GM20000 (cell line): ENCODE measurements around the gene AP2A1.

Source experiments
- DNase-seq: peaks from one replicate; pipeline ENCODE4 v3.0.0; 2012; ENCODE audit warnings: low spot score
- TF ChIP-seq, protein P1 (sequence below): IDR thresholded peaks from 2 replicates; pipeline ENCODE4 v1.5.1; 2012; ENCODE audit warnings: mild to moderate bottlenecking, control low read depth; ENCODE audit errors: extremely low read depth, missing control alignments

Gene AP2A1

DNA sequence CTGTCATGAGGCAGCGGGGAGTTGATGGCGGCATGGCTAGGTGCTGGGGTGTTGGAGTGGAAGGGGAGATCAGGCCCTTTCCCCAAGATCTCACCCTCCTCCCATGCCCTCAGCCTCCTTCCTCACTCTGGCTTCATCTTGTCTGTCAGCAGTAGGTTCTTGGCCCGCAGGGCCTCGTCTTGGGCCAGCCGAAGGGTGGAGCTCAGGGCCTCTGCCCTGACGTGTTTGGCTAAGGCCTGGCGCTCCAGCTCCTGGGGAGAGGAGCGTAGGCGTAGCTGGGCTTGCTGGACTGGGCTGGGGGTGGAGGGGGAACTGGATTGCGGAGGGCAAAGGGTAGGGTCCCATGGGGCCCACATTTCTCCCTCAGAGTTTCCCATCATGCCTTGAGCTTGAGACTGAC, 26.9 kb upstream of the AP2A1 start:
- no peak for DNase-seq
- TF ChIP-seq, protein P1, sequence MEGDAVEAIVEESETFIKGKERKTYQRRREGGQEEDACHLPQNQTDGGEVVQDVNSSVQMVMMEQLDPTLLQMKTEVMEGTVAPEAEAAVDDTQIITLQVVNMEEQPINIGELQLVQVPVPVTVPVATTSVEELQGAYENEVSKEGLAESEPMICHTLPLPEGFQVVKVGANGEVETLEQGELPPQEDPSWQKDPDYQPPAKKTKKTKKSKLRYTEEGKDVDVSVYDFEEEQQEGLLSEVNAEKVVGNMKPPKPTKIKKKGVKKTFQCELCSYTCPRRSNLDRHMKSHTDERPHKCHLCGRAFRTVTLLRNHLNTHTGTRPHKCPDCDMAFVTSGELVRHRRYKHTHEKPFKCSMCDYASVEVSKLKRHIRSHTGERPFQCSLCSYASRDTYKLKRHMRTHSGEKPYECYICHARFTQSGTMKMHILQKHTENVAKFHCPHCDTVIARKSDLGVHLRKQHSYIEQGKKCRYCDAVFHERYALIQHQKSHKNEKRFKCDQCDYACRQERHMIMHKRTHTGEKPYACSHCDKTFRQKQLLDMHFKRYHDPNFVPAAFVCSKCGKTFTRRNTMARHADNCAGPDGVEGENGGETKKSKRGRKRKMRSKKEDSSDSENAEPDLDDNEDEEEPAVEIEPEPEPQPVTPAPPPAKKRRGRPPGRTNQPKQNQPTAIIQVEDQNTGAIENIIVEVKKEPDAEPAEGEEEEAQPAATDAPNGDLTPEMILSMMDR: no peak

DNA sequence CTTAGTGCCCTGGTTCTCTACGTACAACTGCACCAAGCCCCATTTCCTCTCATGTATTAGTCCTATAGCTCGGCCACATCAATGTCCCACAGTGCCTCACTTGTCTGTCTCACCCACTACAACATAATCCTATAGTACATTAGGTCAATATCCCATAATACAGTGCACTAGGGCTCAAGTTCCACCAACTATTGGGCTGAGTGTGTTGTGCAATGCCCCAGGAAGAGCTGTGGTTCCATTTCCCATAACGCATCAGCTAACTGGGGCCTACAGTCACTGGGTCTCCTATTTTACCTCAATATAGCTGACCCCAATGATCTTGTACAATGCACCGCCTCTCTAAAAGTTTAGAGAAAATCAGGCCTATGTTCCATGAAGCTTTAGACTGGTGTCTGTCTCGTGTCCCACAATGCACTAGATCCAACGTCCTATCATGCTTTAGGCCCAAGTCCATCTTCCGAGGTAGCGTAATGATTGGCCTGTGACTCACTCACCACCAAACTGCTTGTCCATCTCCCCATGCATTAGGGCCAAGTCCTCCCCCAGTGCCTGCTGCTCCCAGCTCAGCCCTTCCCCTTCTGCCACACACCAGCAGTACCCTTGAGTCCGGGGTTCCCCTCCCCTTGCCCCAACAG, 25.5 kb upstream of the AP2A1 start:
- TF ChIP-seq, protein P1: no peak
- no peak for DNase-seq

DNA sequence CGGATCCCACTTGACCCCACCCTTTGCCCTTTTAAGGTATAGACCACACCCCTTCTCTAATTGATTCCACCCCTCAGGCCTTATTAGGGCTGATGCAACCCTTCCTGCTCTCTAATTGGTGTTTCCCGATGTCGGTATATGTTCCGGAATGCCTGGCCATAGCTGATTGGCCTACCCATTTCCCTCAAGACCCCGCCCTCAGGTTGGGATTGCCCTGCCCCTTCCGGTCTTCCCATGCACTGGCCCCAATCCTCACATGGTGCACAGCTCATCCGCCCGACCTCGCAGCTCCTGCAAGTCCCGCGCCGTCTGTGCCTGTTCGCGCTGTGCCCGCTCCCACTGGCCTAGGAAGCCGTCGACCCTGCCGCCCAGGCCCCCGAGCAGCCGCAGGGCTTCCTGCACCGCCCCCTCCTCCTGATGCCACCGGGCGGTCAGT, 21.8 kb upstream of the AP2A1 start:
- no peak for DNase-seq
- TF ChIP-seq, protein P1: no peak

DNA sequence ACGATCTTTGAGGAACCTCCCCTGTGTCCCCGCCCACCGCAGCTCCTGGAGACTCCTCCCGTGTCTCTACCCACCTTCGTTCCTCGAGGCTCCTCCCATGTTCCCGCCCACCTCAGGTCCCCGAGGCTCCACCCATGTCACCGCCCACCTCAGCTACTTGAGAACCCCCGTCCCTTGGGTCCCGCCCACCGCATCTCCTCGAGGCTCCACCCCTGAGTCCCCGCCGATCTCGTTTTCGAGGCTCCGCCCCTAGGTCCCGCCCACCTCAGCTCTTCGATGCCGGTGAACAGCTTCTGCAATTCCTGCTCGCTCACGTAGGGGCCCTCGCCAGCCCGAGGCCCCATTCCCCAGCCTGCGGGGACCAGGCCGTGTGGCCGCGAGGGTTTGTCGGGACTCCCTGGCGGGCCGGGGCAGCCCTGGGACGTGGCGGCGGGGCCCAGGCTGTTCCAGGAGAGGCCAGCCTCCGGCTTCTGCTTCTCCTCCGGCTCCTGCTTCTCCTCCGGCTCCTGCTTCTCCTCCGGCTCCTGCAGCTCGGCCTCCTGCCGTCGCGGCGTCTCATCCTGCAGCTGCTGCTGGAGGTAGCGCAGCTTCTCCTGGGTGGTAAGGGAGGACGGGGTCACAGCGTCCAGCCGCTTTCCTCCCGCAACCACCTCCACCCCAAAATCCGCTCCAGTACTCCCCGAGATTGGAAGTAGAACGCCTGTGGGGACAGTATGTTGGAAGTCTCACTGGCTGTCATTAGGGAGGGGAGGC, 20.4 kb upstream of the AP2A1 start:
- DNase-seq: peak; percentile 63
- TF ChIP-seq, protein P1: no peak

DNA sequence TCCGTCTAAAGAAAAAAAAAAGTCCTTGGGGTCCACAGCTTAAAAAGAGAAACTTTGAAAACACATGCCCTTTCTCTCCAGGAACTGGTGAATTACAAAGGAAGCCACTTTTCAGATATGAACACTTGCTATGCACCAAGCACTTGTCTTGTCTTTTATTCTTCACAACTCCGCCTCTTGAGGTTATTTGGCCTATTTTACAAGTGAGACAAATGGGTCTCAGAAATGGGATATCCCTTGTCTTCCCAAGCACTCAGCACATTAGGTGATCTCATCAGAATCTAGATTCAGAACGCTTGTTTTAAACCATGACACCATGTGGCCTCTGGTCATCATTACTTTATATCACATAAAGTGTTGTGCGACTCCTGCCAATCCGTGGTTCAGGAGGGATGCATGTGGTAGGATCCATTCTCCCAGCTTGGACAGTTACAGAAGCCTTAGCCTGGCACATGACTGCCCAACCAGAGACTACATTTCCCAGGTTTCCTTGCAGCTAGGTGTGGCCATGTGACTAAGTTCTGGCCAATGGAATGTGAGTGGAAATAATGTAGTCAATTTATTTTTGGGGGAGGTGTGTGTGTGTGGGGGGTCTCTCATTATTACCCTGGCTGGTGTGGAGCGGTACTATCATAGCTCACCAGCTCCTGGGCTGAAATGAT, 17.6 kb upstream of the AP2A1 start:
- no peak for DNase-seq
- TF ChIP-seq, protein P1: no peak

DNA sequence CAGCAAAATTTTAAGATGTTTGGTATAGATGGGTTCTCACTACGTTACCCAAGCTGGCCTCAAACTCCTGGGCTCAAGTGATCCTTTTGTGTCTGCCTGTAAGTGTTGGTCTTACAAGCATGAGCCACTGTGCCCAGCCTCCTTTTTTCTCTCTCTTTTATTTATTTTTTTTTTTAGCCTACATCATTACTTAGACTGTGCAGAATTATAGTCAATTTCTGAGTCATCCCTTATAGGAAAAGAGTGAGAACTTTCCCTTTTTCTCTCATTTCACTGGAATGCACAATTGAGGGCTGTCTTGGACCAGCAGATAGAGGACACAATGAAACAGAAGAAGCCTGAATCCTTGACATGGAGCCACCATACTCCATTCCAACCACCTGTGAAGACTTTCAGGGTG, 17.0 kb upstream of the AP2A1 start:
- no peak for DNase-seq
- TF ChIP-seq, protein P1: no peak

DNA sequence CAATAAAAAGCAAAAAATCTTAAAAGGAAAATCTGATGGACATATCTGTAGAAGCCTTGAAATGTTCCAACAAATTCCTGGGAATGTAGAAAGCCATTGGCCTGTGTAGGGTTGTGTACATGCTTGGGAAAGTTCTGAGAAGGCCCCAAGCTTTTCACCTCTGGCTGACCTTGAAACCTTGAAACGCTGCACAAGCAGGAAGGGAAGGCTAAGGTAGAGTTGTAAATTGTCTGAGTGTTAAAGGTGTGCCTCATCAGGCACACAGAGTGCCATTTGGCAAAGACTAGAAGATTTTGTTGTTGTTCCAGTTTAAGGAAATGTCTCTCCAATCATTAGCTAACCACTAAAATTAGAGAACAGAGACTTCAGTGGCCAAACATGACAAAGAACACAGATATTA, 14.1 kb upstream of the AP2A1 start:
- no peak for DNase-seq
- TF ChIP-seq, protein P1: no peak
